OCI-LY3 (cell line): Measurements from ENCODE around the gene AKAP7.

Source experiments
- EZH2phosphoT487 ChIP-seq: fragments of 200-600 bp; shearing (Covaris generic); IDR thresholded peaks from 2 replicates; pipeline ENCODE4 v1.6.1; 2018; ENCODE audit warnings: antibody characterized with exemption, mixed run types, low read depth
- TF ChIP-seq, protein P1 (sequence below): fragments of 200-600, 300-600 bp; sonication (generic); IDR thresholded peaks from 2 replicates; pipeline ENCODE4 v1.5.1; 2014; ENCODE audit warnings: antibody characterized with exemption, low read length, low read depth

DNA sequence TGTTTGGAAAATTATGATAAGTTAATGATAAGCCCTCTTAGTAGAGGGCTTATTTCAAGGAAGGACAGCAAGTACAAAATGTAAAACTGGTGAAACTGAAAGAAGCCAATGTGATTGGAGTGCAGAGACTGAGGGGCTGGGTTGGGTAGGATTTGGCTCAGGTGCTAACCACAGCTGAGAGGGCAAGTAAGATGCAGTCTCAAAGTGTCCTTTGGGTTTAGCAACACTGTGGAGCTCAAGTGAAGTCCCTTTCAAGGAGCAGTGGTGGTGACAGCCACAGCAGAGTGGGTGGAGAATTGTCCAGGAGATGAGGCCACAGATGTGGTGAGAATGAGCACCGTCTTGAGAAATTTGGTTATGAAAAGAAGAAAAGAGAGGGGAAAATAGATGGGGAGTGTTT lies 181.4 kb downstream of the AKAP7 start:
- TF ChIP-seq, protein P1, sequence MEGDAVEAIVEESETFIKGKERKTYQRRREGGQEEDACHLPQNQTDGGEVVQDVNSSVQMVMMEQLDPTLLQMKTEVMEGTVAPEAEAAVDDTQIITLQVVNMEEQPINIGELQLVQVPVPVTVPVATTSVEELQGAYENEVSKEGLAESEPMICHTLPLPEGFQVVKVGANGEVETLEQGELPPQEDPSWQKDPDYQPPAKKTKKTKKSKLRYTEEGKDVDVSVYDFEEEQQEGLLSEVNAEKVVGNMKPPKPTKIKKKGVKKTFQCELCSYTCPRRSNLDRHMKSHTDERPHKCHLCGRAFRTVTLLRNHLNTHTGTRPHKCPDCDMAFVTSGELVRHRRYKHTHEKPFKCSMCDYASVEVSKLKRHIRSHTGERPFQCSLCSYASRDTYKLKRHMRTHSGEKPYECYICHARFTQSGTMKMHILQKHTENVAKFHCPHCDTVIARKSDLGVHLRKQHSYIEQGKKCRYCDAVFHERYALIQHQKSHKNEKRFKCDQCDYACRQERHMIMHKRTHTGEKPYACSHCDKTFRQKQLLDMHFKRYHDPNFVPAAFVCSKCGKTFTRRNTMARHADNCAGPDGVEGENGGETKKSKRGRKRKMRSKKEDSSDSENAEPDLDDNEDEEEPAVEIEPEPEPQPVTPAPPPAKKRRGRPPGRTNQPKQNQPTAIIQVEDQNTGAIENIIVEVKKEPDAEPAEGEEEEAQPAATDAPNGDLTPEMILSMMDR, result no peak
- TF ChIP-seq EZH2phosphoT487, result no peak
